Heart right ventricle (tissue), 16 donors: Measurements from ENCODE around the gene RCAN2. TPM values are rescaled to one million over a fixed set of nuclear protein-coding genes. Genes with fewer than 3 reads are reported as not detected.
A peak's percentile ranks its signal among the peaks of the same experiment; 100 is the strongest.

ENCODE experiments used
- ATAC-seq, 8 donors: fragments of 200-7000 bp; cut with Tn5 transposase; one replicate each; pipeline ENCODE4 v1.9.1; 2020; ENCODE audit warnings: mild to moderate bottlenecking in 8 of 8, moderate library complexity in 8 of 8, moderate number of reproducible peaks in 1 of 8
- DNase-seq, 2 donors: peaks; one replicate each; pipeline ENCODE4 v3.0.0-alpha.2; 2020
- H3K27ac ChIP-seq, 10 donors: fragments of 200-600 bp; sonication (generic) in 2 of 10; one replicate each; pipeline versions ENCODE4 v1.5.0 to v1.8.0; 2020 to 2022; ENCODE audit warnings: mild to moderate bottlenecking in 3 of 10
- H3K27me3 ChIP-seq, 7 donors: fragments of 200-600 bp; one replicate each; pipeline ENCODE4 v1.8.0; 2021 to 2022; ENCODE audit warnings: mild to moderate bottlenecking in 2 of 7
- H3K36me3 ChIP-seq, 9 donors: fragments of 200-600 bp; sonication (generic) in 1 of 9; one replicate each; pipeline versions ENCODE4 v1.5.0 to v1.8.0; 2020 to 2022; ENCODE audit warnings: mild to moderate bottlenecking in 2 of 9
- H3K4me1 ChIP-seq, 9 donors: fragments of 200-600 bp; sonication (generic) in 1 of 9; one replicate each; pipeline versions ENCODE4 v1.5.0 to v1.8.0; 2020 to 2022; ENCODE audit warnings: mild to moderate bottlenecking in 4 of 9
- H3K4me3 ChIP-seq, 10 donors: fragments of 200-600 bp; sonication (generic) in 2 of 10; one replicate each; pipeline versions ENCODE4 v1.5.0 to v1.8.0; 2020 to 2022; ENCODE audit warnings: mild to moderate bottlenecking in 7 of 10, moderate library complexity in 2 of 10
- H3K9me3 ChIP-seq, 11 donors: fragments of 200-600 bp in 10 of 11; sonication (generic) in 2 of 11; one replicate each; pipeline versions ENCODE4 v1.5.0 to v1.8.0; 2013 to 2022; ENCODE audit warnings: mild to moderate bottlenecking in 2 of 11, control low read depth in 1 of 11, moderate library complexity in 1 of 11
- CTCF ChIP-seq, 9 donors: fragments of 200-600 bp; sonication (generic) in 2 of 9; IDR thresholded peaks; one replicate each; pipeline versions ENCODE4 v1.5.0 to v1.8.0; 2021 to 2022; ENCODE audit warnings: antibody characterized with exemption in 9 of 9, mild to moderate bottlenecking in 5 of 9, moderate library complexity in 1 of 9
- WGBS, 2 donors: extraction: QIAGEN DNeasy Blood & Tissue Kit; methylation state at CpG; one replicate each; pipeline ENCODE4 v1.1.7; 2013; ENCODE audit warnings: inconsistent platforms in 1 of 2; 5-methylcytosine and 5-hydroxymethylcytosine counted together
- intact Hi-C, 10 donors: fragments of 100-400 bp; cut with DNase I; formaldehyde crosslinking; loops; one replicate each; pipeline versions ENCODE4 v1.11.1 to v1.14.2; 2022
- polyA plus RNA-seq, 2 donors: library from polyadenylated mRNA; stranded (reverse); fragments of 200-250 nt; gene quantifications; one replicate each; pipeline ENCODE4 v1.2.3, GENCODE V29; 2013
- total RNA-seq, 10 donors: library from RNA; stranded (reverse); fragmentation: NEBNext Ultra II Directional in 3 of 10; extraction: Animal tissue kit (Norgen Biotek cat#: 25700) in 3 of 10; gene quantifications; one replicate each; pipeline versions ENCODE4 v1.2.1 to v1.2.4, GENCODE V29; 2021 to 2023
- donor health status: Arrhythmogenic right ventricular cardiomyopathy.
- donor health status: ischemic (EF 13 %, LVEDD 7.1; RV severe dilation, severe dysfunction).
- donor health status: healthy with polysubstance abuse.
- donor health status: DM: no; HTN: yes; CAD: no.
- donor health status: DM: no; HTN: no; CAD: no.
- donor health status: ischemic (EF 25% LVEDD 6.9; RV normal size, moderate dysfunction).
- donor health status: ischemic (EF 25% LVEDD 5.7; RV mildly dilated, moderate dysfunction).
- donor health status: healthy.
- donor health status: DM: yes; HTN: yes; CAD: no.
- donor health status: Ischemic cardiomyopathy.
- donor health status: ischemic (EF 35%, LVEDD 5.7; RV mildly dilated, moderate dysfunction).
- donor health status: nonischemic (EF 11% LVEDD 7.7; RV severe dilation, severe dysfunction).
- donor health status: DM: yes; HTN: yes; CAD: no.
- donor health status: PGD.
- donor health status: ischemic (EF 29% LVEDD 5.4; RV normal size, mild dysfunction).
- donor health status: nonischemic (EF 23%, LVEDD 6.1; RV moderate dilation, normal function).

Gene RCAN2
- total and polyA plus RNA-seq, 12 donors = 51.0 to 352 (median 298) TPM

GRCh38 chr6:46271107-46271506, 220.1 kb downstream of the RCAN2 start:
- no peak overlapping the region for H3K4me3 ChIP-seq
- ATAC-seq = no peak
- no peak for TF ChIP-seq CTCF (IDR thresholded peaks at IDR 0.05)
- intact Hi-C loops = no loop called here
- H3K36me3 ChIP-seq = no peaks in the 10 kb centered on the region
- no peaks in the 10 kb centered on the region for H3K9me3 ChIP-seq
- WGBS, 2 donors = 68 to 74% methylated on average over 4 of the region's 4 CpGs
- no peak overlapping the region for H3K27ac ChIP-seq
- peaks cover 0 to 61% (median 16%) of the 10 kb centered on the region in 9 donors for H3K4me1 ChIP-seq
- no peak for DNase-seq
- no peaks in the 10 kb centered on the region for H3K27me3 ChIP-seq

- Histone ChIP-seq H3K27ac (peak overlapping the region in 2 of 10 donors; percentile 25), H3K4me3 (no peak overlapping the region), H3K27me3 (no peaks in the 10 kb centered on the region), H3K9me3 (no peaks in the 10 kb centered on the region), H3K36me3 (no peaks in the 10 kb centered on the region), H3K4me1 (peaks cover 0 to 60% (median 16%) of the 10 kb centered on the region in 9 donors)
- TF ChIP-seq CTCF (IDR thresholded peaks at IDR 0.05) = no peak
- intact Hi-C loops = no loop called here
- WGBS, 2 donors = 90 to 91% methylated on average over 7 of the region's 7 CpGs
- DNase-seq (no peak), ATAC-seq (peak in 1 of 8 donors; percentile 15)
Observed at GRCh38 chr6:46270336-46270735, 220.9 kb downstream of the RCAN2 start.

- TF ChIP-seq CTCF (IDR thresholded peaks at IDR 0.05) = no peak
- Histone ChIP-seq H3K27me3 (no peaks in the 10 kb centered on the region), H3K4me1 (peaks cover 0 to 64% (median 19%) of the 10 kb centered on the region in 9 donors), H3K27ac (peak overlapping the region in 3 of 10 donors; percentile 22 to 25 (median 25)), H3K36me3 (no peaks in the 10 kb centered on the region), H3K4me3 (no peak overlapping the region), H3K9me3 (no peaks in the 10 kb centered on the region)
- ATAC-seq (peak in 6 of 8 donors; percentile 10 to 59 (median 48)), DNase-seq (peak; percentile 30 to 58)
- 70 to 72% methylated on average over 5 of the region's 5 CpGs for WGBS, 2 donors
- intact Hi-C loops = no loop called here
Observed at GRCh38 chr6:46269447-46270229, 221.6 kb downstream of the RCAN2 start.

- H3K4me3 ChIP-seq = no peak overlapping the region
- no peaks in the 10 kb centered on the region for H3K9me3 ChIP-seq
- ATAC-seq (no peak), DNase-seq (no peak)
- H3K4me1 ChIP-seq = peaks cover 0 to 62% (median 34%) of the 10 kb centered on the region in 9 donors
- no peaks in the 10 kb centered on the region for H3K27me3 ChIP-seq
- H3K27ac ChIP-seq = no peak overlapping the region
- 86 to 91% methylated on average over 3 of the region's 3 CpGs for WGBS, 2 donors
- intact Hi-C loops = no loop called here
- H3K36me3 ChIP-seq = no peaks in the 10 kb centered on the region
- TF ChIP-seq CTCF (IDR thresholded peaks at IDR 0.05) = no peak
Observed at GRCh38 chr6:46267515-46267914, 223.7 kb downstream of the RCAN2 start.
